Panc1 (cell line): ENCODE measurements around the gene NACA.

ENCODE experiments used
- REST ChIP-seq, 2 experiments: IDR thresholded peaks; 2 replicates each; pipeline ENCODE4 v1.6.1; 2011 to 2012; ENCODE audit warnings: low read depth in 2 of 2, control low read depth in 1 of 2, low read length in 1 of 2, mild to moderate bottlenecking in 1 of 2, moderate library complexity in 1 of 2; ENCODE audit not compliant: insufficient read depth in 1 of 2
- TF ChIP-seq, protein P1 (sequence below): fragments of 450-650 bp; IDR thresholded peaks from 2 replicates; pipeline ENCODE4 v1.5.1; 2017; ENCODE audit warnings: mild to moderate bottlenecking

- TF ChIP-seq, protein P1, sequence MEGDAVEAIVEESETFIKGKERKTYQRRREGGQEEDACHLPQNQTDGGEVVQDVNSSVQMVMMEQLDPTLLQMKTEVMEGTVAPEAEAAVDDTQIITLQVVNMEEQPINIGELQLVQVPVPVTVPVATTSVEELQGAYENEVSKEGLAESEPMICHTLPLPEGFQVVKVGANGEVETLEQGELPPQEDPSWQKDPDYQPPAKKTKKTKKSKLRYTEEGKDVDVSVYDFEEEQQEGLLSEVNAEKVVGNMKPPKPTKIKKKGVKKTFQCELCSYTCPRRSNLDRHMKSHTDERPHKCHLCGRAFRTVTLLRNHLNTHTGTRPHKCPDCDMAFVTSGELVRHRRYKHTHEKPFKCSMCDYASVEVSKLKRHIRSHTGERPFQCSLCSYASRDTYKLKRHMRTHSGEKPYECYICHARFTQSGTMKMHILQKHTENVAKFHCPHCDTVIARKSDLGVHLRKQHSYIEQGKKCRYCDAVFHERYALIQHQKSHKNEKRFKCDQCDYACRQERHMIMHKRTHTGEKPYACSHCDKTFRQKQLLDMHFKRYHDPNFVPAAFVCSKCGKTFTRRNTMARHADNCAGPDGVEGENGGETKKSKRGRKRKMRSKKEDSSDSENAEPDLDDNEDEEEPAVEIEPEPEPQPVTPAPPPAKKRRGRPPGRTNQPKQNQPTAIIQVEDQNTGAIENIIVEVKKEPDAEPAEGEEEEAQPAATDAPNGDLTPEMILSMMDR: no peak
- TF ChIP-seq REST (IDR thresholded peaks at IDR 0.05; ENCODE audit: insufficient read depth in 1 of 2, low read depth in 2 of 2, low read length in 1 of 2): no peak
Measured at GRCh38 chr12:56758728-56759262, 33.7 kb upstream of the NACA start.
